ENCODE results near the gene GRAMD2B.

DNA sequence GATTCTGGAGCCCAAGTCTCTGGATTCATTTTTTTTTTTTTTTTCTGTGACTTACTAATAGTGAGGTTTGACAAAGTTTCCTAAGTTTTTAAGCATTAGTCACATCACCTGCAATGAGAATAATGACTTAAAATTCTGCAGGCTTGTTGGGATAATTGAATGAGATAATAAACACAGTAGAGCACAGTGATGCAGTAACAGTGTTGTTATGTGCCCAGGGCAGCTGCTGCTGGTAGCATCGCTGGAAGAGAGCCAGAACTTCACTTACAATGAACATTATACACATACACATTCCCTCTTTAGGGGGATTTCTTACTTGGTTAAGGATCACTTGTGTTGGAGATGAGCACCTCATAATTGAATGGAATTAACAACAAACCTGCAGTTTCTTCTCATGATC lies 92.9 kb downstream of the GRAMD2B start:
- TF ChIP-seq, protein P1, sequence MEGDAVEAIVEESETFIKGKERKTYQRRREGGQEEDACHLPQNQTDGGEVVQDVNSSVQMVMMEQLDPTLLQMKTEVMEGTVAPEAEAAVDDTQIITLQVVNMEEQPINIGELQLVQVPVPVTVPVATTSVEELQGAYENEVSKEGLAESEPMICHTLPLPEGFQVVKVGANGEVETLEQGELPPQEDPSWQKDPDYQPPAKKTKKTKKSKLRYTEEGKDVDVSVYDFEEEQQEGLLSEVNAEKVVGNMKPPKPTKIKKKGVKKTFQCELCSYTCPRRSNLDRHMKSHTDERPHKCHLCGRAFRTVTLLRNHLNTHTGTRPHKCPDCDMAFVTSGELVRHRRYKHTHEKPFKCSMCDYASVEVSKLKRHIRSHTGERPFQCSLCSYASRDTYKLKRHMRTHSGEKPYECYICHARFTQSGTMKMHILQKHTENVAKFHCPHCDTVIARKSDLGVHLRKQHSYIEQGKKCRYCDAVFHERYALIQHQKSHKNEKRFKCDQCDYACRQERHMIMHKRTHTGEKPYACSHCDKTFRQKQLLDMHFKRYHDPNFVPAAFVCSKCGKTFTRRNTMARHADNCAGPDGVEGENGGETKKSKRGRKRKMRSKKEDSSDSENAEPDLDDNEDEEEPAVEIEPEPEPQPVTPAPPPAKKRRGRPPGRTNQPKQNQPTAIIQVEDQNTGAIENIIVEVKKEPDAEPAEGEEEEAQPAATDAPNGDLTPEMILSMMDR (IDR thresholded peaks at IDR 0.05): no peak
- TF ChIP-seq POLR2A (IDR thresholded peaks at IDR 0.05) (no peak), POLR2AphosphoS5 (IDR thresholded peaks at IDR 0.05) (no peak), EP300 (IDR thresholded peaks at IDR 0.05) (no peak)
